ENCODE results near the gene CIT.

CIT gene

DNA sequence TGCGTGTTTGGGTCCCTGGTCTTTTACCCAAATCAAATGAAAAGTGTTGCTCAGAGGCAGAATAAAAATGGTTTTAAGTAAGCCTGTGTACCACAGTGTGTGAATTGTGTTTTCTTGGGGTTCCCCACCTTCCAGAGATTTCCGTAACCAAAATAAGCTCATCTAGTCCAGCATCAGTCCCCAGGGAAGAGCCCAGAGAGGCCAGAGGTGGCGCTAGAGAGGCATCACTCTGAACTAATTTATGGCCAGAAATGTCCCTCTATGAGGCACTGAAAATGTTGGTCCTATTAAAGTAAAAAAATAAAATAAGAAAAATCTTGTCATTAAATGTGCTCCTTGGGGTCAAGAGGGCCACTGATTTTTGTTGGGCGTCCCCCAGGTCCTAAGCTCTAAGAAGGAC lies 234.1 kb downstream of the CIT start:
- DNase-seq (ENCODE audit: insufficient read length, low spot score): no peak
- TF ChIP-seq, protein P1, sequence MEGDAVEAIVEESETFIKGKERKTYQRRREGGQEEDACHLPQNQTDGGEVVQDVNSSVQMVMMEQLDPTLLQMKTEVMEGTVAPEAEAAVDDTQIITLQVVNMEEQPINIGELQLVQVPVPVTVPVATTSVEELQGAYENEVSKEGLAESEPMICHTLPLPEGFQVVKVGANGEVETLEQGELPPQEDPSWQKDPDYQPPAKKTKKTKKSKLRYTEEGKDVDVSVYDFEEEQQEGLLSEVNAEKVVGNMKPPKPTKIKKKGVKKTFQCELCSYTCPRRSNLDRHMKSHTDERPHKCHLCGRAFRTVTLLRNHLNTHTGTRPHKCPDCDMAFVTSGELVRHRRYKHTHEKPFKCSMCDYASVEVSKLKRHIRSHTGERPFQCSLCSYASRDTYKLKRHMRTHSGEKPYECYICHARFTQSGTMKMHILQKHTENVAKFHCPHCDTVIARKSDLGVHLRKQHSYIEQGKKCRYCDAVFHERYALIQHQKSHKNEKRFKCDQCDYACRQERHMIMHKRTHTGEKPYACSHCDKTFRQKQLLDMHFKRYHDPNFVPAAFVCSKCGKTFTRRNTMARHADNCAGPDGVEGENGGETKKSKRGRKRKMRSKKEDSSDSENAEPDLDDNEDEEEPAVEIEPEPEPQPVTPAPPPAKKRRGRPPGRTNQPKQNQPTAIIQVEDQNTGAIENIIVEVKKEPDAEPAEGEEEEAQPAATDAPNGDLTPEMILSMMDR (IDR thresholded peaks at IDR 0.05; ENCODE audit: insufficient read depth, missing control alignments): peak; percentile 2
- no peak for FAIRE-seq
